Panc1 (cell line): Measurements from ENCODE around the gene SLC2A11.

ENCODE experiments used
- POLR2AphosphoS5 ChIP-seq: IDR thresholded peaks from 2 replicates; pipeline ENCODE4 v1.6.1; 2012; ENCODE audit warnings: mild to moderate bottlenecking, low read depth, low read length, moderate library complexity
- SIN3A ChIP-seq: IDR thresholded peaks from 2 replicates; pipeline ENCODE4 v1.6.1; 2012; ENCODE audit warnings: low read depth, mild to moderate bottlenecking, low read length, moderate library complexity, borderline replicate concordance; ENCODE audit not compliant: insufficient read depth
- TF ChIP-seq, protein P1 (sequence below): fragments of 450-650 bp; IDR thresholded peaks from 2 replicates; pipeline ENCODE4 v1.5.1; 2017; ENCODE audit warnings: mild to moderate bottlenecking

DNA sequence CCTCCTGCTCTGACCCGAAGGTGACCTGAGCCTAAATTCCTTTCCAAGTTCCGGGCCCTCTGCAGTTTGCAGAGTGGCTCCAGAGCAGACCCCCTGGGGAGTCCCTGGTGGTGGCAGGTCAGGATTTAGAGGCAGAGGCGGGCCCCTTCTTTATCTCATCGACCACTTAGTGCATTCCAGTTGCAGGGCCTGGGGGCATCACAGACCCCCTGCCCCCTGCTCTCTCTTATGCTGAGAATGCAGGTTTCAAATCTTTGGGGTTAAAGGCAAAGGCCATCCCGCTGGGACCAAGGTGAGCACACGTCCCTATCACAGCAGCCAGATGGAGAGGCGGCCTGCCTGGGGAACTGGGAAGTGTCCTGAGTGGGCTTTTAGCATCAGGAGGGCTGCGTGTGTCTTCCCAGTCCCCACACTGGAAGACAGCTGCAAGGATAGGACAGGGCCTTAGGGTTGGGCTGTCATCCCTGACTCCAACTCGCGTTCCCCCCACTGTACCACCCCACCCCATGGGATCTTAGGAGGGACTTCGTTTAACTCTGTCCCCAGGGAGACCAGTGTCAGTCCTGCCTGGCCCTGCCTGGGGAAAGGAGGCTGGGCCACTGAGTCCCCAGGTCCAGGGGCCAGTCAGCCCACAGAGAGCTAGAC, 30.2 kb upstream of the SLC2A11 start:
- TF ChIP-seq, protein P1, sequence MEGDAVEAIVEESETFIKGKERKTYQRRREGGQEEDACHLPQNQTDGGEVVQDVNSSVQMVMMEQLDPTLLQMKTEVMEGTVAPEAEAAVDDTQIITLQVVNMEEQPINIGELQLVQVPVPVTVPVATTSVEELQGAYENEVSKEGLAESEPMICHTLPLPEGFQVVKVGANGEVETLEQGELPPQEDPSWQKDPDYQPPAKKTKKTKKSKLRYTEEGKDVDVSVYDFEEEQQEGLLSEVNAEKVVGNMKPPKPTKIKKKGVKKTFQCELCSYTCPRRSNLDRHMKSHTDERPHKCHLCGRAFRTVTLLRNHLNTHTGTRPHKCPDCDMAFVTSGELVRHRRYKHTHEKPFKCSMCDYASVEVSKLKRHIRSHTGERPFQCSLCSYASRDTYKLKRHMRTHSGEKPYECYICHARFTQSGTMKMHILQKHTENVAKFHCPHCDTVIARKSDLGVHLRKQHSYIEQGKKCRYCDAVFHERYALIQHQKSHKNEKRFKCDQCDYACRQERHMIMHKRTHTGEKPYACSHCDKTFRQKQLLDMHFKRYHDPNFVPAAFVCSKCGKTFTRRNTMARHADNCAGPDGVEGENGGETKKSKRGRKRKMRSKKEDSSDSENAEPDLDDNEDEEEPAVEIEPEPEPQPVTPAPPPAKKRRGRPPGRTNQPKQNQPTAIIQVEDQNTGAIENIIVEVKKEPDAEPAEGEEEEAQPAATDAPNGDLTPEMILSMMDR: no peak
- no peak for TF ChIP-seq POLR2AphosphoS5
- TF ChIP-seq SIN3A: no peak
